Keratinocyte (primary cell): ENCODE data around the gene GOLGA6B.
"Not testable (repeated sequence)": the region's sequence is repeated elsewhere in the genome, so short reads cannot be mapped to it uniquely, and the experiment has no call there.

Experiments used
- CTCF ChIP-seq, 3 experiments: IDR thresholded peaks in 1 of 3; conservative IDR thresholded peaks in 1 of 3; optimal IDR thresholded peaks in 1 of 3; 2 replicates in 2 of 3; 3 replicates in 1 of 3; pipeline versions ENCODE3 to v1.5.1; 2011; ENCODE audit warnings: low read length in 3 of 3, mild to moderate bottlenecking in 3 of 3, moderate library complexity in 2 of 3, control low read depth in 1 of 3, inconsistent platforms in 1 of 3; ENCODE audit not compliant: insufficient read depth in 2 of 3; ENCODE audit errors: extremely low read depth in 1 of 3
- EZH2 ChIP-seq: IDR thresholded peaks from one replicate; pipeline ENCODE4 v1.6.1; 2012; ENCODE audit warnings: inconsistent platforms, mild to moderate bottlenecking, low read length, moderate library complexity

- not testable (repeated sequence) for TF ChIP-seq CTCF (optimal IDR thresholded peaks at IDR 0.05 in 1 of 3, IDR thresholded peaks at IDR 0.05 in 1 of 3, conservative IDR thresholded peaks at IDR 0.05 in 1 of 3; ENCODE audit: extremely low read depth in 1 of 3, insufficient read depth in 2 of 3, low read length in 3 of 3); EZH2
These were observed 17.8 kb upstream of the GOLGA6B start for GRCh38 chr15:72636519-72637282.
